Naive thymus-derived CD4-positive, alpha-beta T cell (primary cell): ENCODE measurements around the gene VAV2. TPM values are rescaled to one million over a fixed set of nuclear protein-coding genes. Genes with fewer than 3 reads are reported as not detected.
A peak's percentile ranks its signal among the peaks of the same experiment; 100 is the strongest.

Experiments
- ATAC-seq: fragments of 150-1000 bp; cut with Tn5 transposase; 2 replicates; pipeline ENCODE4 v1.10.0; 2021; ENCODE audit warnings: mild to moderate bottlenecking, moderate library complexity
- CTCF ChIA-PET: fragments of 350-600 bp; sonication (Branson Sonifier 250); formaldehyde crosslinking; loops from one replicate; lab custom pipeline; 2021; ENCODE audit warnings: antibody characterized with exemption; lab: Charles Lee
- POLR2A ChIA-PET: fragments of 350-600 bp; sonication (Branson Sonifier 250); formaldehyde crosslinking; loops from one replicate; lab custom pipeline; 2021; ENCODE audit warnings: antibody characterized with exemption, inconsistent platforms; lab: Charles Lee
- DNase-seq, 9 donors: peaks; one replicate each; pipeline versions ENCODE4 v3.0.0 to v3.0.0-alpha.2; 2020 to 2022; ENCODE audit warnings: mixed read lengths in 1 of 9
- H3K27ac ChIP-seq: one replicate; pipeline ENCODE4 v1.7.0; 2013; ENCODE audit warnings: mild to moderate bottlenecking, low read depth, low read length, moderate library complexity
- H3K27me3 ChIP-seq, 2 donors: one replicate each; pipeline ENCODE4 v1.7.0; 2013; ENCODE audit warnings: low read length in 2 of 2, mild to moderate bottlenecking in 2 of 2, moderate library complexity in 2 of 2; ENCODE audit not compliant: control insufficient read depth in 2 of 2, insufficient read depth in 2 of 2
- H3K36me3 ChIP-seq, 3 experiments: 1 replicate in 2 of 3; 2 replicates in 1 of 3; pipeline ENCODE4 v1.7.0; 2013; ENCODE audit warnings: low read length in 3 of 3, mild to moderate bottlenecking in 3 of 3, moderate library complexity in 1 of 3; ENCODE audit not compliant: insufficient read depth in 3 of 3, control insufficient read depth in 2 of 3
- H3K4me1 ChIP-seq, 2 donors: one replicate each; pipeline ENCODE4 v1.7.0; 2013; ENCODE audit warnings: low read length in 2 of 2, mild to moderate bottlenecking in 2 of 2, moderate library complexity in 1 of 2; ENCODE audit not compliant: control insufficient read depth in 2 of 2, insufficient read depth in 2 of 2
- H3K4me3 ChIP-seq: 2 replicates; pipeline ENCODE4 v1.7.0; 2013; ENCODE audit warnings: mild to moderate bottlenecking, low read length
- H3K9me3 ChIP-seq, 3 experiments: 1 replicate in 2 of 3; 2 replicates in 1 of 3; pipeline ENCODE4 v1.7.0; 2013; ENCODE audit warnings: low read length in 3 of 3; ENCODE audit not compliant: control insufficient read depth in 2 of 3
- H3K27ac Mint-ChIP-seq, 9 donors: one replicate each; pipeline ENCODE4 v1.8.0; 2020 to 2022; ENCODE audit warnings: mixed read lengths in 9 of 9, mild to moderate bottlenecking in 8 of 9, moderate library complexity in 5 of 9, inconsistent platforms in 2 of 9
- H3K27me3 Mint-ChIP-seq, 5 donors: one replicate each; pipeline ENCODE4 v1.8.0; 2021 to 2022; ENCODE audit warnings: mixed read lengths in 5 of 5, mild to moderate bottlenecking in 1 of 5
- H3K36me3 Mint-ChIP-seq, 5 donors: one replicate each; pipeline ENCODE4 v1.8.0; 2020 to 2022; ENCODE audit warnings: mixed read lengths in 5 of 5, mild to moderate bottlenecking in 3 of 5, inconsistent platforms in 1 of 5
- H3K4me1 Mint-ChIP-seq, 7 donors: one replicate each; pipeline ENCODE4 v1.8.0; 2020 to 2022; ENCODE audit warnings: mixed read lengths in 7 of 7, mild to moderate bottlenecking in 3 of 7, inconsistent platforms in 1 of 7
- H3K4me3 Mint-ChIP-seq, 10 donors: one replicate each; pipeline ENCODE4 v1.8.0; 2020 to 2022; ENCODE audit warnings: mild to moderate bottlenecking in 10 of 10, mixed read lengths in 10 of 10, moderate library complexity in 6 of 10, inconsistent platforms in 2 of 10
- H3K9me3 Mint-ChIP-seq, 11 donors: one replicate each; pipeline ENCODE4 v1.8.0; 2020 to 2022; ENCODE audit warnings: mixed read lengths in 11 of 11, mild to moderate bottlenecking in 4 of 11, inconsistent platforms in 1 of 11, moderate library complexity in 1 of 11
- intact Hi-C, 2 donors: fragments of 100-400 bp; cut with micrococcal nuclease; formaldehyde crosslinking; loops; one replicate each; pipeline ENCODE4 v1.15.1; 2023
- polyA plus RNA-seq, 2 donors: library from polyadenylated mRNA; unstranded; fragments of 300-500 nt; fragmentation: Illumina TruSeq; gene quantifications; one replicate each; pipeline ENCODE4 v1.2.3, GENCODE V29; 2021
- total RNA-seq, 6 experiments: library from RNA in 5 of 6; stranded (reverse) in 5 of 6; gene quantifications; 1 replicate in 5 of 6; 2 replicates in 1 of 6; pipeline ENCODE4 v1.2.3 and lab custom pipeline; 2021 to 2026

The VAV2 gene
- total and polyA plus RNA-seq, 7 experiments from 2014 or later: 0.18 to 14.4 (median 1.9) TPM

DNA sequence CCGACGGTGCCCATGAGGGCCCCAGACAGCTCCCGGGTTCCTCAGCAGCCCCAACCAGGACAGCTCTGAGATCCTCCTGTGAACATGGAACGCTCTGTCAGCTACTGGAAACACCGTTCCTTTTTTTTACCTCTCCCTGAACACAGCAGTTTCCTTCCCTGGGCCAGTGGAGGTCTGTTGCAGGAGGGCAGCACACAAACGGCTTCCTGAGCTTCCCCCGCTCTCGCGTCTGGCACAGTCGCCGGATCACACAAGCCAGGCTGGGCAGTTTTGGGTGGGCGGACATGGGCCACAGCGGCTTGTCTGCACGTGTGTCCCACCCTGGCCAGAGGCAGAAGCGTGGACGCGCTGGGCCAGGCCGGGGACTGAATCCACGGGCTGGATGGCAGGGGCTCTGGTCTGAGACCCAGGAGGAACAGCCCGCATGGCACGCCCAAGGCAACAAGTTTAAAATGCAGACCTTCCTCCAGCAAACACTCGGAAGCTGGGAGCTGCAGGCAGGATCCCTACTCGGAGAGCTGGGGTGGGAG is 147.2 kb downstream of the VAV2 start:
- Histone ChIP-seq H3K9me3 (no peaks in the 10 kb centered on the region), H3K4me1 (no peaks in the 10 kb centered on the region), H3K4me3 (no peak overlapping the region), H3K27me3 (no peaks in the 10 kb centered on the region), H3K36me3 (no peaks in the 10 kb centered on the region), H3K27ac (no peak overlapping the region)
- no peak for DNase-seq
- CTCF ChIA-PET: no interaction called here
- no peak overlapping the region for H3K27ac Mint-ChIP-seq
- H3K4me1 Mint-ChIP-seq: peaks cover 0 to 3% (median 0%) of the 10 kb centered on the region in 7 donors
- intact Hi-C loops: no loop called here
- H3K36me3 Mint-ChIP-seq: no peaks in the 10 kb centered on the region
- H3K9me3 Mint-ChIP-seq: no peaks in the 10 kb centered on the region
- H3K4me3 Mint-ChIP-seq: peak overlapping the region in 1 of 10 donors; percentile 19
- peak; percentile 12 for ATAC-seq
- no peaks in the 10 kb centered on the region for H3K27me3 Mint-ChIP-seq
- POLR2A ChIA-PET: no interaction called here

DNA sequence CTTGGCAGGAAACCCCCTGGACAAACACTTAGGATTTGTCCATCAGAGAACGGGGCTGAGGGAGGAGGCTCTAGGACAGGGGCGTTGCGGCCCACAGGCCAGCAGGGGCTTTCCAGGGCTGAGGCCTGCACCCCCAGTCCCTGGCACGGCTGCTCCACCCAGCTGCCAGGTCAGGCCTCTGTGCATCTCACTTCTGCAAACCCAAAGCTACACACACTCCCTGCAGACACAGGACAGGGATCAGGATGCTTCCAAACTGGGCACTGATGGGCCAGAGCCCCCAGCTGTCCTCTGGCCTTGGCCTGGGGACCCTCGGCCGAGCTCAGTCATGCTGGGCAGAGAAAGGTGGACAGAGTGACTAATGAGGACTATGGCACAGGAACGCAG is 147.7 kb downstream of the VAV2 start:
- intact Hi-C loops: no loop called here
- ChIA-PET CTCF (no interaction called here), POLR2A (no interaction called here)
- H3K27me3 Mint-ChIP-seq: no peaks in the 10 kb centered on the region
- H3K4me1 ChIP-seq: no peaks in the 10 kb centered on the region
- no peak overlapping the region for H3K27ac ChIP-seq
- no peaks in the 10 kb centered on the region for H3K9me3 Mint-ChIP-seq
- H3K27me3 ChIP-seq: no peaks in the 10 kb centered on the region
- no peak overlapping the region for H3K4me3 ChIP-seq
- ATAC-seq (peak; percentile 25), DNase-seq (no peak)
- H3K4me3 Mint-ChIP-seq: no peak overlapping the region
- H3K9me3 ChIP-seq: no peaks in the 10 kb centered on the region
- H3K36me3 Mint-ChIP-seq: no peaks in the 10 kb centered on the region
- no peak overlapping the region for H3K27ac Mint-ChIP-seq
- no peaks in the 10 kb centered on the region for H3K36me3 ChIP-seq
- peaks cover 0 to 3% (median 0%) of the 10 kb centered on the region in 7 donors for H3K4me1 Mint-ChIP-seq

DNA sequence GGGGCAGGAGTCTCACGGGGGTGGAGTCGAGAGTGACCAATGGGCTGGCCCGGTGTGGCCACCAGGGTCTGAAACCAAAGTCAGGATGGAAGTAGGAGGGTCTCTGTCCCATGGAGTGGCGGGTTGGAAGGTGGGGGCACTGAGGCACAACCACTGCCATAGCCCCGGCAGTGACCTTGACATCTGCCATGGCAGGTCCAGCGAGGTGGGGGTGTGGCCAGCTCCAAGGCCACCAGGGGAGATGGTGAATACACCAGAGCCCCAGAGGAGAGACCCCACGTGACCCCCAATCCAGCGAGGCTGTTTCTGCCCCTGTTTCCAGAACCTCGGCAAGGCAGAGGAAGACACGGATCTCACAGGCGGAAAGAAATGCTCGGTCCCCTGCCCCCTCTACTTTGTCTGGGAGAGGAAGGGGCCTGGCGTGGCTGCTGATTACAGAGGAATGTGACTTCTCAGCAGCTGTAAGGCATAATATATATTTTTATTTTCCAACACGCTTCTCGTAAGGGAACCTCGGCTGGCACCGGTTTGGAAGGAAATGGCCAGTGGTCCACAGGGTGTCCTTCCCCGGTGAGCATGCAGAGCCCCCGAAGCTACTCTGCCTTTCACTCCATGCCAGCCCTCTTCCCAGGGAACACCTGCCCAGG is 148.2 kb downstream of the VAV2 start:
- no peak overlapping the region for H3K27ac Mint-ChIP-seq
- Histone ChIP-seq H3K4me1 (no peaks in the 10 kb centered on the region), H3K9me3 (no peaks in the 10 kb centered on the region), H3K27me3 (no peaks in the 10 kb centered on the region), H3K27ac (no peak overlapping the region), H3K4me3 (no peak overlapping the region), H3K36me3 (no peaks in the 10 kb centered on the region)
- H3K36me3 Mint-ChIP-seq: no peaks in the 10 kb centered on the region
- ChIA-PET CTCF (no interaction called here), POLR2A (no interaction called here)
- no peak for ATAC-seq
- no peak for DNase-seq
- peaks cover 0 to 3% (median 0%) of the 10 kb centered on the region in 7 donors for H3K4me1 Mint-ChIP-seq
- H3K9me3 Mint-ChIP-seq: no peaks in the 10 kb centered on the region
- H3K4me3 Mint-ChIP-seq: no peak overlapping the region
- no peaks in the 10 kb centered on the region for H3K27me3 Mint-ChIP-seq
- intact Hi-C loops: no loop called here

DNA sequence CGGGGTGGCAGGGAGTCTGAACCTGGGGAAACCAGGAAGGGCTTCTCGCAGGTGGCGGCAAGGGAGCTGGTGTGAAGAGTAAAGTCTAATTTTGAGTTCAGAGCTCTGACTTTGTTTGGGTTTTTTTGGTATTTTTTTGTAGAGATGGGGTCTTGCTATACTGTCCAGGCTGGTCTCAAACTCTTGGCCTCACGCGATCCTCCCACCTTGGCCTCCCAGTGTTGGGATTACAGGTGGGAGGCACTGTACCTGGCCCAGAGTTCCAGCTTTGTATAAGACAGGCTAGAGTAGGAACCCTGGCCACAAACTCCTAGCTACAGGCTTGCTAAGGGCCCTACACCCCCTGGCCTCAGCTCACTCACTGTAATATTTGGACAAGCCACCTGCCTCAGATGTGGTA is 148.9 kb downstream of the VAV2 start:
- Histone ChIP-seq H3K27ac (no peak overlapping the region), H3K9me3 (no peaks in the 10 kb centered on the region), H3K27me3 (no peaks in the 10 kb centered on the region), H3K36me3 (no peaks in the 10 kb centered on the region), H3K4me3 (no peak overlapping the region), H3K4me1 (no peaks in the 10 kb centered on the region)
- peaks cover 0 to 3% (median 0%) of the 10 kb centered on the region in 7 donors for H3K4me1 Mint-ChIP-seq
- DNase-seq (no peak), ATAC-seq (no peak)
- no peaks in the 10 kb centered on the region for H3K9me3 Mint-ChIP-seq
- ChIA-PET POLR2A (no interaction called here), CTCF (no interaction called here)
- H3K27ac Mint-ChIP-seq: no peak overlapping the region
- intact Hi-C loops: no loop called here
- no peak overlapping the region for H3K4me3 Mint-ChIP-seq
- H3K27me3 Mint-ChIP-seq: no peaks in the 10 kb centered on the region
- no peaks in the 10 kb centered on the region for H3K36me3 Mint-ChIP-seq

DNA sequence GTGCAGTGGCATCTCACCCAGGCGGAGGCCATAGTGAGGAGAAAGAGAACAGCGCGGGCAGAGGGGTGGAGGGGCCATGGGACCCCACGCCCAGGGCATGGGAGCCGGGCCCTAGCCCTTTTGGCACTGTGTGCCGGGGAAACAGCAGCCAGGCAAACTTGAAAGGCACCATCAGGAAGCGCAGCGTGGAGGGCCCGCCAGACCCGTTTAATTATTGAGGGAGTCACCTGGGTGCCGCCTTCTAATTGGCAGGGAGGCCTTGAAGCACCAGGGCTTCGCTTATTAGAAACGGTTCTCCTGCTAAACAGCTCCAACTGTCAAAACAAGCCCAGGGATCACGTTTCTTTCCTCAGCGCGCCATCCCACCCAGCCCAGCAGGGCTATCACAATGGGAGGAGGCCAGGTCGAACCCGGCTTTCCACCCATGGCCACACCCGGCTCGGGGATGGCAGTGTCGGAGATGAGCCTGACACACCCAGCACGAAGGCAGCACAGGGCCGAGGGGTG is 149.3 kb downstream of the VAV2 start:
- H3K4me3 Mint-ChIP-seq: no peak overlapping the region
- no peaks in the 10 kb centered on the region for H3K27me3 Mint-ChIP-seq
- ATAC-seq (no peak), DNase-seq (no peak)
- intact Hi-C loops: no loop called here
- no peaks in the 10 kb centered on the region for H3K4me1 ChIP-seq
- no peaks in the 10 kb centered on the region for H3K9me3 Mint-ChIP-seq
- POLR2A ChIA-PET: no interaction called here
- peaks cover 0 to 3% (median 0%) of the 10 kb centered on the region in 7 donors for H3K4me1 Mint-ChIP-seq
- no peaks in the 10 kb centered on the region for H3K36me3 ChIP-seq
- H3K27ac ChIP-seq: no peak overlapping the region
- H3K9me3 ChIP-seq: no peaks in the 10 kb centered on the region
- no peaks in the 10 kb centered on the region for H3K36me3 Mint-ChIP-seq
- H3K27ac Mint-ChIP-seq: no peak overlapping the region
- no peak overlapping the region for H3K4me3 ChIP-seq
- CTCF ChIA-PET: no interaction called here
- no peaks in the 10 kb centered on the region for H3K27me3 ChIP-seq

DNA sequence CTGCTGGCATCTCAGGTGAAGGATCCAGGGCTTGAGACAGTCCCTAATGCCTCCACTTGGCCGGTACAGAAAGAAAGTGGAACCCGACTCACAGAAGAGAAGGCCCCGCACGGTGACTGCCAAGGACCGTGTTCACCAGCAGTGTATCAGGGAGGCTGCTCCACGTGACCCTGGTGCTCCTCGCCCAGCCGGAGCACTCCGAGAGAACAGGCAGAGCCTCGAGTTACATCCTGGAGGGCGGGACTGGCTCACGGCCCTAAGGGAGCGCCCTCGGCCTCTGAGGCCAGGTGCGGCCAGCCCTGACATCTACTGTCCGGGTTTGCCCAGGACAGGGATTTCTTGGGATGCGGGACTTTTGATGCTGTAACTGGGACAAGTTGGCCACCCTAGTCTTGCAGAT is 149.9 kb downstream of the VAV2 start:
- H3K36me3 ChIP-seq: no peaks in the 10 kb centered on the region
- DNase-seq: no peak
- intact Hi-C loops: no loop called here
- H3K36me3 Mint-ChIP-seq: no peaks in the 10 kb centered on the region
- no peaks in the 10 kb centered on the region for H3K9me3 Mint-ChIP-seq
- H3K27ac Mint-ChIP-seq: no peak overlapping the region
- no peak overlapping the region for H3K27ac ChIP-seq
- no peak overlapping the region for H3K4me3 ChIP-seq
- ATAC-seq: no peak
- H3K4me1 Mint-ChIP-seq: peaks cover 0 to 3% (median 0%) of the 10 kb centered on the region in 7 donors
- H3K4me1 ChIP-seq: no peaks in the 10 kb centered on the region
- no peak overlapping the region for H3K4me3 Mint-ChIP-seq
- H3K27me3 Mint-ChIP-seq: no peaks in the 10 kb centered on the region
- H3K27me3 ChIP-seq: no peaks in the 10 kb centered on the region
- no peaks in the 10 kb centered on the region for H3K9me3 ChIP-seq
- POLR2A ChIA-PET: no interaction called here
- CTCF ChIA-PET: no interaction called here

DNA sequence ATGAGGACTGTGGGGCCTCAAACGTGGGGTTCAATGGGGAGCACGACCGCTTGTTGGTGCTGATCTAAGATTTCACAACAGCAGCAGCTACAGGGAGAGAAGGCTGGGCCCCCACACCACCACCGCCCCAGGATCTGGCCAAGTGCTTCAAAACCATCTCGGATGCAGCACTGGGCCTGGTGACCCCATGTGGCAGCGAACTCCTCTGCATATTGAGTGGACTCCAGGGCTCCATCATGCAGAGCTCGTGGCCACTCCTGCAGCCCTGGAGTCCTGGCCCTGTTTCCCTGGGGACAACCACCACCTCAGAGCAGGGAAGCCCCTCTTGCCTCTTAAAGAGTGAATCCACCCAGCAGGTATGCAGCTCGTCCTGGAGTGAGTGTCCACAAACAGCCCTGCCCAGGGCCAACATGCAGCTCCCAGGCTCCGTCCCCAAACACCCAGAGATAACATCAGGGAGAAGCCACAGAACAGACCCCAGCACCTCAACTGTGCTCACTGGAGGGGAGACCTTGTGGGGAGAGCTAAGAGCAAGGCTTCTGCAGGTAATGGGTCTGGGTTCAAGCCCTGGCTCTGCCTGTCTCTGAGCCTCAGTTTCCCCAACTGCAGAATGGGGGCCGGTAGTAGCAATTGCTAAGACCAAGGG is 150.8 kb downstream of the VAV2 start:
- intact Hi-C loops: no loop called here
- POLR2A ChIA-PET: no interaction called here
- no peak overlapping the region for H3K27ac Mint-ChIP-seq
- H3K4me1 Mint-ChIP-seq: peaks cover 0 to 3% (median 0%) of the 10 kb centered on the region in 7 donors
- Histone ChIP-seq H3K9me3 (no peaks in the 10 kb centered on the region), H3K27me3 (no peaks in the 10 kb centered on the region), H3K4me3 (no peak overlapping the region), H3K27ac (no peak overlapping the region), H3K36me3 (no peaks in the 10 kb centered on the region), H3K4me1 (no peaks in the 10 kb centered on the region)
- H3K27me3 Mint-ChIP-seq: no peaks in the 10 kb centered on the region
- ATAC-seq (no peak), DNase-seq (no peak)
- H3K9me3 Mint-ChIP-seq: no peaks in the 10 kb centered on the region
- CTCF ChIA-PET: no interaction called here
- no peaks in the 10 kb centered on the region for H3K36me3 Mint-ChIP-seq
- H3K4me3 Mint-ChIP-seq: no peak overlapping the region
